HK-2 (cell line): ENCODE measurements around the gene HDAC9.

Source experiments
- DNase-seq: peaks from one replicate; pipeline ENCODE4 v3.0.0-alpha.2; 2018; ENCODE audit not compliant: unreplicated experiment

HDAC9 gene

DNA sequence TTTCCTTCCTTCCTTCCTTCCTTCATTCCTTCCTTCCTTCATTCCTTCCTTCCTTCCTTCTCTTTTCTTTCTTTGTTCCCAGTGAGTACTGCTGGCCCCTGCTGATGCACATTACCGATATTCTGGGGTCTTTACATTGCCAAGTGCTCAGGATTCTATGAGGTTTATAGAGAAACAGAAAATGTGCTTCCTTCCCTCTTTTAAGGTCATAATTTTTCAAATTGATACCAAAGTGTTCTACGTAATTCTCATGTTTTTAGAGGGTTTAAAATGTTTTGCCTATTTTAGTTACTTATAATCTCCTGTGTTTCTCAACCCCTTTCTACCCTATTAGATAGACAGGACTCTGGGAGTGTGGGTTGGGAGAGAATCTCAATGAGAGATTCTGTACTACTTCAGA lies 291.2 kb downstream of the HDAC9 start:
- DNase-seq: no peak

DNA sequence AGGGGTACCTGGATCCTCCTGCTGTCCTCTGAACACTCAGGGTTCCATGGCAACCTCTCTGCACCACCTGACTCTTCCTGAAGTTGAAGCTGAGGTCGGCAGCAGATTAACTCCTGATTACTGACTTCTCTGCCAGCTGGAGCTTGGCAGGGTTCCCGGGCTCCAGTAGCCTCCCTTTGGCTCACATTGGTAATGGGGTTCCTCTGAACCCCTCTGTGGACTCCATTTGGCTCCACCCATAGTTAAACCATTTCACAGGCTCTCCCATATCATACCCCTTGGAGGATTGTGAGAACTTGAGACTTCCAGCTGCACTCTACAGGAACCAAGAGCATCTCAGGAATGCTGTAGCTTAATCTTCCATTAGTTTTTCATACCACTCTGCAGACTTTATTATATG lies 292.5 kb downstream of the HDAC9 start:
- DNase-seq: no peak

DNA sequence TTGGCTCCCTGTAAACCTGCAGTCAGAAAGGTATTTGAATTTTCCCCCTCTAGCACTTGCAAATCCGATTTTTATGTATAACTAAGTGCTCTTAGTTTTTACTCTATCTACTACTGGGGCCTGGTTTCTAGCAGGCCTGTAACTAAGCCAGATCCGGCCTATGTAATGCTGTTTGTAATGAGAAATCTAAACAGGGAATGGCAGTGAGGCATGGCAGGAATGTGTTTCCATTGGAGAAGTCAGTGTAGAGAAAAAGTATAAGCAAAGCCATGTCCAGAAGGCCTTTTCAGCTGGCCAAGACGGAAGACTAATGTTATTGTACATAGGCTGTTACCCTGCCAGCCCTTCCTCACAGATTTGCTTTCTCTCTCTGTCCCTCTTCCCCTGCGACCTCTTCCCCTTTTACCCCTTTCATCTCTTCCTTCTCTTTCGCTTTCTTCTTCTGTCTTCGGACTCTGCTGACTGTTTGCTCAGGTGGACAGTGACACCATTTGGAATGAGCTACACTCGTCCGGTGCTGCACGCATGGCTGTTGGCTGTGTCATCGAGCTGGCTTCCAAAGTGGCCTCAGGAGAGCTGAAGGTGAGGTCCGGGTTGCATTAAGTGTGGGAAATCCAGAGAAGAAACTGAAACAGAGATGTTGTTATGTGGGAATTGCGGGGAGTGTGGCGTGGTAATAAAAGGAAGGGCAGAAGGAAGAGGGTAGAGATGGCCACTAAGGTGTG lies 297.5 kb downstream of the HDAC9 start:
- DNase-seq: no peak

DNA sequence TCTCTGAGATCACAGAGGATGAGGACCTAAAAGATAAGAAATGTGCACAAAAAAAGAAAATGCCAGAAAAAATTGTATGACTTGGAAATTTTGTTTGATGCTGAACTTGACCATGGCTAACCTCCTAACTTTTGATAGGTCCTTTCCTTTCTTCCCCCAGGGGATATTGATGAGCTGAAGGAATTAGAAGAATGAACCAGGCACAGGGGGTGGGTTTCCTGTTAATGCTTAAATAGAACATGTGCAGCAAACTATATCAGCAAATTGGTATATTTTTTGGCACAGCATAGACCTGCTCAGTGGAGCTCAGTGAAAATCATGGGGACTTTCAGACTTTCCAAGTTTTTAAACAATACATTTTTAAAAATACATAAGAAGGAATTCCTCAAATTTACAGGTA lies 300.7 kb downstream of the HDAC9 start:
- DNase-seq: no peak

DNA sequence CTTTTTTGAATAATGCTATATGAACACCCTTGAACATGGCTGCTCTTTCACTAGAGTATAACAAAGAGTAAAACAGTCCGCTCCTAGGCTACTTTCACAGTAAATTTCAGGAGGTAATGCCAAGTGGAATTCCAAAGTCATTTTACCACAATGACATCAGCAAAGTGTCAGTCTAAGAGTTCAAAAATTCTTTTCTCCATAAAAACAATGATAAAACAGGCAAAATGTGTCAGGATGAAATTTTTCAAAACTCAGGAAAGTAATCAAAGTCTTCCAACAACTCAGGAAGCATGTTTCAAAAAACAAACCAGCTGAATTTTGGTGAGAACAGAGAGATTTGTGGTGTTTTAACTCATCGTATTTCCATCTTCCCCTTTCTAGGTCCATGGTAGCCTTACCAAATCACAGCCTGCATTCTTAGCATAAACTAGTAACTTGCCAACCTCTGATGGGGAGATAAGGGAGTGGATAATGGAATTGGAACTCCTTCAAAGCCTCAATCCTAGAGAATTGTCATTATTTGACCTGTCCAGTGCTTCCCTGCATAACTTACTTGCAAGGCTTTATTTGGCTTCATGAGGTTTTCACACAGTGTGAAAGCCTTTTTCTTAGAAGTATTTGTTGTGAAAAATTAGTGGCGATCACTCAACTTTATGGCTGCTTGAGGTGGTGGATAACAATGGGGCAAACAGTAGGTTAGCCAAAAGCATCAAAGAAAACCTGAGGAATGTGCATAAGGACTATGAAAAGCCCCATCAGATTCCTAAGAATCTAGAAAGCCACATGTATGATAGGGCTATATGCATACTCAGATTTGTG lies 302.7 kb downstream of the HDAC9 start:
- DNase-seq: no peak

DNA sequence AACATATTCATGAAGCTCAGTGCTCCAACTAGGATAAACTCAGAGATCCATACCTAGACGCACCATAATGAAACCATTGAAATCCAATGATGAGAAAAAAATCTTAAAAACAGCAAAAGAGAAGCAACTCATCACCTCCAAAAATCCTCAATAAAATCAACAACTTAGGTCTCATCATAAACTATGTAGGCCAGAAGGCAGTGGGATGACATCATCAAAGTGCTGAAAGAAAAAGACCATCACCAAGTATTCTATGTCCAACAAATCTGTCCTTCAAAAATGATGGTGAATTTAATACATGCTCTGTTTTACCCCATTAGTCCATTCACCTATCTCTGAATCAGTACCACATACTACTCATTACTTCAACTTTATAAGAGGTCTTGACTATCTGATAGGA lies 304.4 kb downstream of the HDAC9 start:
- no peak for DNase-seq

DNA sequence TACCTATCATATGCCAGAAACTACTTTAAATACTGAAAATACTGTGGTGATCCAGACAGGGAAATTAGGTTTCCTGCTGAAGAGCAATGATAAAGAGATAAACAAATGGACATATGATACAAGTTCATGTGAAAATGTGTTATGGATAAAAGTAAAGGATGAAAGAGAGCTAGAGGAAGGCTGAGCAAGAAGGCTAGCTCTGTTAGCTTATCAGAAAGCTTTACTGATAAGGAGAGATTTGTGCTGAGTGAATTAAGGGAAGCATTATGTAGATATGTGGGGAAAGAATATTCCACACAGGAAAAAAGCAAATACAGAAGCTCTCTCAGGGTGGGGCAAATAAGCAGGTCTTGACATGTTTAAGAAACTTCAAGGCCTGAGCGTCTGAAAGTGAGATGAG lies 308.4 kb downstream of the HDAC9 start:
- no peak for DNase-seq

DNA sequence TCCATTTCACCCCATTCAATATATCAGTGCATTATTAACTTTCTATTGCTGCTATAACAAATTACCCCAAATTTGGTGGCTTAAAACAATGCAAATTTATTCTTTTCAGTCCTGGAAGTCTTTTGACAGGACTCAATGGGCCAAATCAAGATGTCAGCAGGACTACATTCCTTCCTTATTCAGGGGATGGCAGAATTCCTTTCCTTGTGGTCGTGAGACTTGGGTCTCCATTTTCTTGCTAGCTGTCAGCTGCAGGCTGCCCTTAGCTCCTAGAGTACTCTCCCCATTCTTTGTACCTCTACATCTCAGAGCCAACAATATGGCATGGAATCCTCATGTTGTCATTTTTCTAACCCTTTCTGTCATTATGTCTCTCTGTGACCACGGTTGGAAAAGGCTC lies 310.6 kb downstream of the HDAC9 start:
- DNase-seq: no peak

DNA sequence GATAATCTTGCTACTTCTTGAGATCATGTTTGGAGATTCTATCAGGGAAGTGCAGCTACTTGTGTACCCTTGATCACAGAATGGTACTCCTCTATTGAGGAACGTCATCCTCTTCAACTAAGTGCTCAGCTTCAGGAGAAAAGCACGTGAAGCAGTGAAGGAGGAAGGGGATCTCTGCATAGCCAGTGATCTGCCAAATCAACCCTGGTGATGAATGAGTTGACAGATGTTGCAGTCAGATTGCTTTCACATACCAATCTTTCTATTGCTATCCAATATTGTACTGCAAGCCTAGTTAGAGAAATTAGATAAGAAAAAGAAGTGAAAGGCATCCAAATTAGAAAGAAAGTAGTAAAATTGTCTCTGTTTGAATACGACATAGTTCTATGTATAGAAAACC lies 312.5 kb downstream of the HDAC9 start:
- no peak for DNase-seq

DNA sequence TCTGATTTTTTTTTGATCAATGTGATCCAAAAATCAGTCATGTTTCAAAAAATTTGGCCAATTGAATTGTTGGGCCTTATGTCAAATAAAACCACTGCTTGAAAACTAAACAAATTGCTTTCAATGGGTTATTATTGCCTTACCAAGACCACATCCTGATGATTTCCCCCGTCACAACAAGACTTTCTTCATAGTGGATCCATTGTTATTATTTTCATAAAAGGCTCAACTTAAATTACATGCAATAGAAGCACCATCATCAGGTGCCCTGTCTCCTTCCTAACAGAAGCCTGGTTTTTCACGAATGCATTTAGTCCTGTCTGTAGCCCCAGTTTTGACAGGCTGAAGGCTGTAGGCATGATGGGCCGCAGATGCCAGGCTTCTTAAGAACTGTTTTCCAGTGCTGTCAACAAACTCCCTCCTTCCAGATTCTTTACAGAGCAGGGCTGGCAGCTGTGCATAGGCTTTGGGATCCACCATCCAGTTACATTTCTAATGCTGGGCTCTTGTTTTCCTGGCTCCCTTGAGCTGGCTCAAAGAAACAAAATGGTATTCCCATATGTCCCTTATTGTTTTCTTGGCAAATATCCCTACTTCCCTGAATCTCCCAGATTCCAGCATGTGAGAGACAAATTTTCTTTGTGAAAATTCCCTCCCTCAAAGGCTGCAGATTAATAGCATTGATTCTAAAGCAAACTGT lies 319.9 kb downstream of the HDAC9 start:
- DNase-seq: no peak

DNA sequence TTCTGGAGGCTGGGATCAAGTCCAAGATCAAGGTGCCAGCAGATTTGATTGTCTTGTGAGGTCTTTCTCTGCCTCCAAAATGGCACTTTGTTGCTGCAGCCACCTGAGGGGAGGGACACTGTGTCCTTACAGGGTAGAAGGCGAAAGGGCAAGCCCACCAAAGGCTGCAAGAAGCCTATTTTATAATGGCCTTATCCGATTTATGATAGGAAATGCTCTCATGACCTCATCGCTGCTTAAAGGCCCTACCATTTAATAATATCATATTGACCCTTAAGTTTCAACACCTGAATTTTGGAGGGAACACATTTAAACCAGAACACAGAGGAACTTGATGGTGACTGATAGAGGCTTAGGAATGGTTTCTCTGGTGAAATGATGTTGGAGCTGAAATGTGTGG lies 325.4 kb downstream of the HDAC9 start:
- DNase-seq: no peak

DNA sequence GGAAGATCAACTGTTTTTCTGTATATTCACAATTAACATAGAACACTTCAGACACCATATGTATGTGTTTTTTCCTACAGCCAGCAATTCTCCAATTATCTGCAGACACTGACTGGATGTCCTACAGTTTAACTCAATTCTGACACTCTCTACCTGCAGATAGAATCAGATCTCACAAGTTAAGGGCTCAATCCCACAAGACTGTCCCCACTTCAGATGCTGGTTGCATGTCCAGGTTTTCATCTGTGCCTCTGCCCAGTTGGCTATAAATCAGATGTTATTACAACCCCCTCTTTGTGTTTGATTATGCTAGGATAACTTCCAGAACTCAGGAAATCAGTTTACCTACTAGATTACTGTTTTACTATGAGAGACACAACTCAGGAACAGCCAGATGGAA lies 326.0 kb downstream of the HDAC9 start:
- DNase-seq: no peak

DNA sequence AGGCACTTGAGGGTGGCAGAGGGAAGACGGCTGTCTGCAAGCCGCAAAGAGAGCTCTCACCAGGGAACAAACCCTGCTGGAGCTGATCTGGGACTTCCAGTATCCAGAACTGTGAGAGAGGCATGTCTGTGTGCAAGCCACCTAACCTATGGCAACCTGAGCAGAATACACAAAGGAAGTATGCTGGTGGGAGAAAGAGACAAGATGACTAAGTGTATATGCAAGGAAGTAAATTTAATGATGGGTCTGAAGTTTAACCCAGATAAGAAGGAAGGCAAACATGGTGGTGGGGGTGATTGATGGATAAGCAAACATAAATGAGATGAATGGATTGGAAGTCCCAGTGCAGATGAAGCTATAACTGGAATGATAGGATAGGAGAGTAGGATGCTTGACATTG lies 328.6 kb downstream of the HDAC9 start:
- DNase-seq: no peak

DNA sequence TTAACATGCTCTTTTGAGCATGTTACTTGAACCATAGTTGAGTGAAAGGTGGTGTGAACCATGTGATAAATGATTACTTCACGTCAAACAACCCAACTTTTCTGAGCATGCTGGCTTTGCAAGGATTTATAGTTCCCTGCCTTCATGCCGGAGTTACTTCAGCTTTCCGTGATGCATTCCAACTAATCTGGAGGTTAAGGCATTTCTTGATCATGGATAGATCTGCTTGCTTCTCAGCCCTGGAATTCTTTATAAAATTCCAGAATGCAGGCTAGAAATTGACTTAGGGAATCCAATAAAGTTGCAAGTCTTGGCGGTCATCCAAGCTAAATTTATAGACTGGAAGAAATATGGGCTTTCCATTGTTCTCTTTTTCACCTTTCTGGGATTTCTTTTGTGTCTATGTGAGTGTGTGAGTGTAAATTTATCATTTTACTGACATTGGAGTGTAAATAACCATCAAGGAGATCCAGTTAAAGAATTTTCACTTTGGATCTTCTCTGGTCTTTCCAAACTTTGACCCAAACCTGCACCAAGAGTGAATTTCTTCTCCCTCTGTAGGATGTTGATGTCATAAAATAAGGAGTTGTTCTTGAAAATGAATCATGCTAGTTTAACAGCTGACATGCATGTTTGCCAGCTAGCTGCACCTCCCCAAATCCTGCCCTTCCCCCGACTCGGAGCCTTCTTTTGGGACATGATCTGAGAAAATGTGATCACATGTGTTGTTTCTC lies 332.9 kb downstream of the HDAC9 start:
- DNase-seq: no peak

DNA sequence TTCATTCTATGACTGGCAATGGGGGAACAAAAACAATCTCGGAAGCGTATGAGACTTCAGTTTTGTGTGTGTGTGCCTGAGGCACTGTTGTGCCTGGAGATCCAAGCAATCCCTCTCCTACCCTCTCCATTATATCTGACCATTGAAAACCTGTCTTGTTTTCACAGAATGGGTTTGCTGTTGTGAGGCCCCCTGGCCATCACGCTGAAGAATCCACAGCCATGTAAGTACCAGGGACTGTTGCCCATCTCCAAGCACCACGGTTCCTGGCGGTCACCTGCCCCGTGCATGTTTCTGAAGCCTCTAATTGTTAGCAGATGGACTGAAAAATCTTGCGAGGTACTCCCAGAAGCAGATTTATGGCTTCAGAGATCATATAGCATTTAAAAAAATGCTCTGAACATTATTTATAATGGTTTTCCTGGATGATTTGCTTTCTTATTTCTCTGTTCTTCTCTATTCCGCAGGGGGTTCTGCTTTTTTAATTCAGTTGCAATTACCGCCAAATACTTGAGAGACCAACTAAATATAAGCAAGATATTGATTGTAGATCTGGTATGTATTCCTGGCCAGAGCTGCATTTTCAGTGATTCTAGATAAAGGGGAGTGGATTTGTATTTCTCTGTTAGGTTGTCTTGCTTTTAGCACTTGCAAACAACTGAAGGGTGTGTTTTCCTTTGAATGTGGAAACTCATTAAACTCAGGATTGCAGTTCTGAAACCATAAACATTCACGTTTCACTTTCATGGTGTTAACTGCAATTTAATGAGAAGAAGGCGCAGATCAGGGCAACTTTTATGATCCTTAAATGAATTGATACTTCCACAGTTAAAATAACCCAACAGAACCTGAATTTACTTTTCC lies 333.7 kb downstream of the HDAC9 start:
- no peak for DNase-seq

DNA sequence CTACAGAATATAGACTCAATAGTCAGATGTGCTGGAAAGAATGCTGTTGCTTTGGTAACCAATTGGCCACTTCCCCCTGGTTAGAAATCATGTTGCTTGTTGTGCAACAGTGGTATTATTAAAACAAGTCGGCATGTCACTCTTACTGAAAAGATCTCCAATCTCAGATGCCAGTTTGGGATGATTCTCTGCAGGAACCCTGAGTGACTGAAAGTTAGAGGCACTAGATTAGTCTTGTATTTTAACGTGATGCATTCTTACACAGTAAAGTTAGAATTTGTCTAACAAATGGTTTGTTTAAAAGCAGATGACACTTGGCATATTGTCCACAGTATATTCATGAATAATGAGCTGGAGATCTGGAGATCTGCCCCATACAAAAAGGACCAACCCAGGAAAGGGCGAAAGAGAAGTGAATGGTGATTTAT lies 334.3 kb downstream of the HDAC9 start:
- DNase-seq: no peak

DNA sequence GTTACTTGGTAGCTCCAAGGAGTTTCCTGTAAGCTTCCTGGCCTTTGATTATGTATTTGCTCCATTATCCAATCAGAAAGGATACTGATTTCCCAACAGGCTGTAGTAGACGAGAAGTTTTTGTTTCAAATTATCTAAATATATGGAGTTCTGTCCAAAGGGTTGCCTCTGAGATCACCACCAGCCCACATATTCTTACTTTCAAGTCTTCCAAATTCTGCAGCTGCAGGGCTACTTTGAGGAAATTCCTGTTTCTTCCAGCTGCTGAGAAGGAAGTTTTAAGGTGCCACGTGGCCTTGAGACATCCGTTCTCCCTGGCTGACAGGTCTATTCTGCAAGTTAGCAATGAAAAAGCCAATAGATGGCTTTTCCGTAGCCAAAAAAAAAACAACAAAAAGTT lies 335.9 kb downstream of the HDAC9 start:
- no peak for DNase-seq

DNA sequence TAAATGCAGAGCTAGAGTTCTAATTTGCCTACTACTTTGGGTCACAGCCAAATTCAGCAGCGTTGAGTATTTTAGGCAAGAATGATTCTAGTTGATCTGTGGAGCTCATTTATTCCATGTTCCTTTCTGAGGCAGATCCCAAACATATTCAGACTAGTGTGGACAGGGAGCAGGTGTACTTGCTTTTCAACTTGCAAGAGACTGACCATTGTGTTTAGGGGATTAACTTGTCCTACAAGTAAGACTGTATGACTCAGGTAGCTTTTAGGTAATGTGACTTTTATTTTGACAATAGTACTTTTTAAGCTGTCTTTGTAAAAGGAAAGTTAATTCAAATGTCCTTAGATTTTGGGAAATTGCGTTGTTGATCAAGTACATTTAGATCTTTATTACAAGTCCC lies 336.4 kb downstream of the HDAC9 start:
- DNase-seq: no peak

DNA sequence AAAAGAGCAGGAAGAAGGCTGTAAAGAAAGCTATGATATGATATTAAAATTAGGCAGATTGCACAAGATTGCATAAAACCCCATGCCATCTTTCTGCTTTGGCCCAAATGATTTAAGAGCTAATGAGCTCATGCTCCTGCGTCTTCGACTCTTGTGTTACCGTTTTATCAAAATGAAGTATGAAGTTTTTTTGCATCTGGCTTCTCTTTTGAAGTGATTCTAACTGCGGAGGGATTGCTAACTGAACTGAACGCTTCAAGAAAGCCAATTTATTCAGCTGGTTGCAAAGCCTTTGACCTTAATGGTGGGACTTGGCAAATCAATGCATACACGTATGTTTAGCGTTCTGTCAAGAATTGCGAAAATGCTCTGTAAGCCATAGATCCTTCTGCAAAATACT lies 339.0 kb downstream of the HDAC9 start:
- DNase-seq: no peak

DNA sequence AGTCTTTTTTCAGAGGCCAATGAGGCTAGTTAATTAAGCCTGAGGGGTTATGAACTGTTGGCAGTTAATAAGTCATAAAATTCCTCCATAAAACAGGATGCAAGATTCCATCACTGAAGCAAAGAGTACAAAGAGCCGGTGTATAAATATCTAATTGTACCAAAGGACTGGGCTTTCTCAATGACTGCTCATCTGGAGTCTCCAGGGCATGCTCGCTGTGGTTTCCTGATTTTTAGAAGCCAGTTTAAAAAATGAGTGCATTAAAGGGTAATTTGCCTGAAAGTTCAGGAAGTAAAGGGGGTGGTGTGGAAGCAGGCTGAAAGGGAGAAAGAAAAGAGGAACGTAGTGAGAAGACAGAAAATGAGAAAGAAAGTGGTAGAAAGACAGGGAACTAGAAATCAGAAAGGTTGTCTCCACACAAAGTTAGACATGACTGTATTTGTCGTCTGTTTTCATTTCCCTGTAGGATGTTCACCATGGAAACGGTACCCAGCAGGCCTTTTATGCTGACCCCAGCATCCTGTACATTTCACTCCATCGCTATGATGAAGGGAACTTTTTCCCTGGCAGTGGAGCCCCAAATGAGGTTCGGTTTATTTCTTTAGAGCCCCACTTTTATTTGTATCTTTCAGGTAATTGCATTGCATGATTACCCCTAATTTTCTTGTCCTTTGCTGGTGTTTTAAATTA lies 339.6 kb downstream of the HDAC9 start:
- no peak for DNase-seq

DNA sequence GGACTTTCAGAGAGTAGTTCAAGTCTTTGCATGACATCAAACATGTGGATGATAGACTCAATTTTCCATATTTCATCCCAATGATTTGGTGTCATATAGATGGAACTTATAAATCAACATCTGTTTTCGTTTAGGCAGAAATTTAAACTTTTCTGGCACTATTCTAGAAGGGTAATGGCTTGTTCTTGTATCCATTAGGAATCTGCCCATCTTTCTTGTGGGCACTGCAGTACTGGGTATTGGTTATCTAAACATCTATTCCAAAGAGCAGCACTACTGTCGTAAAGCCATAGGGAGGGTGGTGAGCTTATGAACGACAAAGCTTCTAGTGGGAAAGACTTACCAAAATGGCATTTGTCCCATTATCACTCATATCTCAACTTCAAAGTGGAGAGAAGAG lies 348.4 kb downstream of the HDAC9 start:
- DNase-seq: no peak
